Renal cortex interstitium (tissue), 11 donors: Measurements from ENCODE around the gene CPLANE1. TPM values are rescaled to one million over a fixed set of nuclear protein-coding genes. Genes with fewer than 3 reads are reported as not detected.
"Not testable (repeated sequence)": the region's sequence is repeated elsewhere in the genome, so short reads cannot be mapped to it uniquely, and the experiment has no call there.

ENCODE experiments used
- DNase-seq, 11 donors: peaks; one replicate each; pipeline ENCODE4 v3.0.0-alpha.2; 2013; ENCODE audit warnings: low read depth in 9 of 11, low spot score in 4 of 11; ENCODE audit errors: extremely low read depth in 1 of 11
- polyA plus RNA-seq, 3 donors: library from polyadenylated mRNA; unstranded; fragments of 120-200 nt; gene quantifications; one replicate each; pipeline ENCODE4 v1.2.1, GENCODE V29; 2013; ENCODE audit not compliant: insufficient read length in 3 of 3

The CPLANE1 gene
- polyA plus RNA-seq, 3 donors = 30.0 to 37.9 (median 33.7) TPM

- DNase-seq = no peak
These were observed 95.5 kb downstream of the CPLANE1 start for GRCh38 chr5:37153661-37154060.

DNA sequence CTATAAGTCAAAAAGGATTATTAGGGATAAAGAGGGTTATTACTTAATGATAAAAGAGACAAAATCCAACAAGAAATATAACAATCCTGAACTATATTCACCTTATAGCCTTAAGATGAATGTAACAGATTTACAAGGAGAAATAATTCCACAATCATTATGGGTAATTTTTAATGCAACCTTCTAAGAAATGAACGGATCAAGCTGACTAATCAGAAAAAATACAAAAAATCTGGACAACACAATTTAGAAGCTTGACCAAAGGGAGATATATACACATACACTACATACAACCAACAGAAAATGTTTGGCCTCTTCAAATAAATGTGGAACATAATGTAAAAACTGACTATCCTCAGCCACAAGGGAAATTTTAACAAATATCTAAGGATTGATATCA, 102.3 kb downstream of the CPLANE1 start:
- no peak for DNase-seq

- DNase-seq = no peak
These were observed 112.5 kb downstream of the CPLANE1 start for GRCh38 chr5:37136694-37137093.

DNA sequence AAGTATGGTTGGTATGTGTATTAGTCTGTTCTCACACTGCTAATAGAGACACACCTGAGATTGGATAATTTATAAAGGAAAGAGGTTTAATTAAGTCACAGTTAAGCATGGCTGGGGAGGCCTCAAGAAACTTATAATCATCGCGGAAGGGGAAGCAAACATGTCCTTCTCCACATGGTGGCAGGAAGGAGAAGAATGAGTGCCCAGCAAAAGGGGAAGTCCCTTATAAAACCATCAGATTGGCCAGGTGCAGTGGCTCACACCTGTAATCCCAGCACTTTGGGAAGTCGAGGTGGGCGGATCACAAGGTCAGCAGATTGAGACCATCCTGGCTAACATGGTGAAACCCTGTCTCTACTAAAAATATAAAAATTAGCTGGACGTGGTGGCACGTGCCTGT, 113.9 kb downstream of the CPLANE1 start:
- not testable (repeated sequence) for DNase-seq

GRCh38 chr5:37133939-37134338, 115.2 kb downstream of the CPLANE1 start:
- DNase-seq = no peak

GRCh38 chr5:37132646-37133045, 116.5 kb downstream of the CPLANE1 start:
- no peak for DNase-seq

DNA sequence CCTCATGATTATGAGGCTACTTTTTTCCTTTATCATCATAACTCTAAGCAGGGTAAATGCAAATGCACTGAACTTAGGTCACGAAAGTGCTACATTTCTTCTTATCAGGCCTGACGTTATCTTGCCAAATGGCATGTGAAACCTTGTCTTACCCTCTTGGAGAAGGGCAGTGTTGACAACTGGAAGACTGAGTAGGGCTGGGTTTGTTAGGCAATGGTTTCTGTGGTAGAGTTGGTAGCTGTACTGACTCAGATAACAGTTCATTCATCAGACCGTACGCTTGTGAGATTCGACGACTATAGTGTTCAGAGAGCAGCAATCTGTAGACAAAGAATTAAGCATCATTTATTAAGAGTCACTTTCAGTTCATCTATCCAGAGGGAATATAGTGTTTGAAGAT, 127.7 kb downstream of the CPLANE1 start:
- no peak for DNase-seq

GRCh38 chr5:37121027-37121426, 128.1 kb downstream of the CPLANE1 start:
- no peak for DNase-seq

- no peak for DNase-seq
These were observed 128.9 kb downstream of the CPLANE1 start for GRCh38 chr5:37120270-37120669.

- DNase-seq = no peak
These were observed 132.8 kb downstream of the CPLANE1 start for GRCh38 chr5:37116359-37116758.

- DNase-seq = no peak
These were observed 136.7 kb downstream of the CPLANE1 start for GRCh38 chr5:37112383-37112991.

GRCh38 chr5:37111426-37112382, 137.5 kb downstream of the CPLANE1 start:
- no peak for DNase-seq

- no peak for DNase-seq
These were observed 139.0 kb downstream of the CPLANE1 start for GRCh38 chr5:37110135-37110534.

DNA sequence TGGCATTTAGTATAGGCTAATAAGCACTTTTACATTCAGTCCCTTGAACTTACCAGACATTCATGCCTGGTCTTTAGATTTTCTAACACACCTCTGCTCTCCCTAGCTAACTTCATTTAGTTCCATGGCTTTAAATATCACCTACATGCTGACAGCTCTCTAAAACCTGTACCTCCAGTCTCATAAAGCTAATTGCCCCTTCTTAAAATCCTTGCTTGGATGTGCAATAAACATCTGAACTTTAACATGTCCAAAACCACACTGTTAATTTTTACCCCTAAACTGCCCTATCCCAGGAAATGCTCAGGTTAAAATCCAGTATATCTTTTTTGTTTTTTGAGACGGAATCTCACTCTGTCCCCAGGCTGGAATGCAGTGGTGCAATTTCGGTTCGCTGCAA, 139.8 kb downstream of the CPLANE1 start:
- DNase-seq = no peak

- no peak for DNase-seq
These were observed 145.9 kb downstream of the CPLANE1 start for GRCh38 chr5:37103302-37103701.

DNA sequence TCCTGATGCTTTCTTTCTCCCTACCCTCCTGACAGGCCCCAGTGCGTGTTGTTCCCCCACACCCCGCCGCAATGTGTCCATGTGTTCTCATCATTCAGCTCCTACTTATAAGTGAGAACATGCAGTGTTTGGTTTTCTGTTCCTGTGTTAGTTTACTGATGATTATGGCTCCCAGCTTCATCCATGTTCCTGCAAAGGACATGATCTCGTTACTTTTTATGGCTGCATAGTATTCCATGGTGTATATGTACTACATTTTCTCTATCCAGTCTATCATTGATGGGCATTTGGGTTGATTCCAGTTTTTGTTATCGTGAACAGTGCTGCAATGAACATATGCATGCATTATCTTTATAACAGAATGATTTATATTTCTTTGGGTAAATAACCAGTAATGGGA, 149.9 kb downstream of the CPLANE1 start:
- DNase-seq = not testable (repeated sequence)

DNA sequence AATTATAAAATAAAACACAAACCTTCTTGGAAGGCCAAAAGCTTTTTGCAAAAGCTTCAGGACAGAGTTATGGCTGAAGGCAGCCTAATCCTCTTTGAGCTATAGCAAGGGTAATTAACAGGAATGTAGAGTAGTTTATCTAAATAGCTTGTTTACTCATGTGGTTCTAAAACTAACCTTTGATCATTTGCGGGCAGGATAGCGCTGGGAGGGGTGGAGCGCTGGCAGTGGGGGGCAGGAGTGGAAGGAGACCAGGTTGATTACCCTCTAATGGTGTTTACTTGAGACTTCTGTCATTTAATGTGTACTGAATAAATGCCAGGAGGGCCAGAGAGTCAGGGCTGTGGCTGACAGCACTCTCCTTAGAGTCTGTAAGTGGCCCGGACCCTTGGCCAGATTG, 155.4 kb downstream of the CPLANE1 start:
- DNase-seq = not testable (repeated sequence)

DNA sequence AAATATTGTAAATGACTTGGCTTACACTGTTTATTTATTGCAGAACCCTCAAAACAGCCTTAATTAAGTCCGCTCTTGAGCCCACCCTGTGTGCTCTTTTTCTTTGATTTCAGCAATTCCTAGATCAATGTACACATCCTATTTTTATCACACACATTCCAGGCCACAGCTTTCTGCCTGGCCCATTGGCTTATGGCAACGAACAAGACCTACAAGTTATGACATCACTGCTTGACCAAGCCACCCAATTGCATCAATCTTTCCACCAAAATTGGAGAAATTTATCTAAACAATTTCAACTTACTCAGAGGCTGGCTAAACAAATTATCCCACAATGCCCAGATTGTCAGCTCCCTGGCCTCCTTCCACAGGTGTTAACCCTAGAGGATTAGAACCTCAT, 158.4 kb downstream of the CPLANE1 start:
- no peak for DNase-seq

DNA sequence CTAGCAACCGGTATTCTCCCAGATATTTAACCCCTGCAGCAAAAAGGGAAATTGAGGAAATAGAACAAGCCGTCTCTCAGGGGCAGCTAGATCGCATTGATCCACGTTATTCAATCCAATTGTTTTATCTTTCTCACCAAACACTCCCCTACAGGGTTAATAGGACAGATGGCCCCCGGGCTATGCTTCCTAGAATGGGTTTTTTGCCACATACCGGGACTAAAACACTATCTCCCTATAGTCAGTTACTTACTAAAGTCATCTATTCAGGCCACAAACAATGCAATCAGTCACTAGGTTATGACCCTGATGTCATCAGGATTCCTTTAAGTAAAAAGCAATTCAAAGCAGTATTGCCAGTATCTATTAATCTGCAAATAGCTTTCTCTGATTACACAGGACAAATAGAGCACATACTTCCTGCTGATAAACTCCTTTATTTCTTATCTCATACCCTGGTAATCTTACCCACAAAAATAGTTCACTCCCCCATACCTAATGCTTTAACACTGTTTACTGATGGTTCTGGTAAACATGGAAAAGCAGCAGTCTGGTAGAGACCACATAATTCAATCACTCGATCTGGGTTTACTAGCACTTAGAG, 159.0 kb downstream of the CPLANE1 start:
- DNase-seq = no peak

DNA sequence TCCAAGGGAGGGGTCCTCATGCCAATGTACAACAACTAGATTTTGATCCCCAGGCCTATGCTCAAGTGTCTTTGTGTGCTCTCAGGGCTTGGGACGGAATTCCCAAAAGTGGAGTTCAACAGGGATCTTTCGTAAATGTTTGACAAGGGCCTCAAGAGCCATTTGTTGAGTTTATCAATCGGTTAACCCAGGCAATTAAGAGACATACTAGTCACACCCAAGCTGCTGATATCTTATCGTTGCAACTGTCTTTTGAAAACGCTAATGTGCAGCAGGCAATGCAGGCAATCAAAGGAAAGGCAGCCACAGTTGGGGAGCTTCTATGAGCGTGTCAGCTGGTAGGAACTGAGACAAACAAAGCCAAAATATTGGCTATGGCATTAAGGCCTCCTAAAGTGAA, 161.2 kb downstream of the CPLANE1 start:
- no peak for DNase-seq
